MCF 10A (cell line): ENCODE results near the gene LINS1. TPM values are rescaled to one million over a fixed set of nuclear protein-coding genes. Genes with fewer than 3 reads are reported as not detected.

Experiments used
- BruUV-seq: library from RNA; stranded (reverse); fragments of 400-500 nt; replicated peaks from 2 replicates; lab custom pipeline; 2021; lab: Mats Ljungman, UMichigan
- CTCF ChIA-PET: fragments of 300-600 bp; sonication (Branson Sonifier 250); formaldehyde crosslinking; extraction: SDS; loops from one replicate; lab custom pipeline; 2021; ENCODE audit warnings: antibody characterized with exemption, inconsistent platforms; lab: Yijun Ruan, JAX
- POLR2A ChIA-PET: fragments of 300-600, 350-650 bp; sonication (Branson Sonifier 250); formaldehyde crosslinking; extraction: SDS; loops from one replicate; lab custom pipeline; 2020; ENCODE audit warnings: antibody characterized with exemption, inconsistent platforms; lab: Yijun Ruan, JAX
- DNase-seq: peaks from one replicate; pipeline ENCODE4 v3.0.0-alpha.2; 2018; ENCODE audit not compliant: unreplicated experiment
- H3K27ac Mint-ChIP-seq: one replicate; pipeline ENCODE4 v1.8.0; 2022; ENCODE audit warnings: mild to moderate bottlenecking, low read depth, mixed read lengths; ENCODE audit not compliant: unreplicated experiment
- H3K27me3 Mint-ChIP-seq: one replicate; pipeline ENCODE4 v1.8.0; 2022; ENCODE audit warnings: mixed read lengths; ENCODE audit not compliant: insufficient read depth, unreplicated experiment
- H3K36me3 Mint-ChIP-seq: one replicate; pipeline ENCODE4 v1.8.0; 2022; ENCODE audit warnings: mild to moderate bottlenecking, moderate library complexity, mixed read lengths; ENCODE audit not compliant: insufficient read depth, unreplicated experiment
- H3K4me1 Mint-ChIP-seq: one replicate; pipeline ENCODE4 v1.8.0; 2022; ENCODE audit warnings: mixed read lengths; ENCODE audit not compliant: insufficient read depth, unreplicated experiment
- H3K4me3 Mint-ChIP-seq: one replicate; pipeline ENCODE4 v1.8.0; 2022; ENCODE audit warnings: mild to moderate bottlenecking, moderate library complexity, mixed read lengths; ENCODE audit not compliant: unreplicated experiment
- H3K9me3 Mint-ChIP-seq: one replicate; pipeline ENCODE4 v1.8.0; 2022; ENCODE audit warnings: mixed read lengths; ENCODE audit not compliant: unreplicated experiment
- intact Hi-C: fragments of 100-400 bp; cut with micrococcal nuclease; formaldehyde crosslinking; loops from 2 replicates; pipeline ENCODE4 v1.14.1; 2022
- total RNA-seq: library from RNA; stranded (reverse); gene quantifications from 2 replicates; pipeline ENCODE4 v1.2.3, GENCODE V29; 2022
- TF ChIP-seq, protein P1 (sequence below): fragments of 200-600 bp; IDR thresholded peaks from one replicate; pipeline ENCODE4 v1.8.0; 2022; ENCODE audit warnings: antibody characterized with exemption, mild to moderate bottlenecking; ENCODE audit not compliant: unreplicated experiment

LINS1 gene
- total RNA-seq, 1 experiment from 2014 or later, result 15.1 TPM

DNA sequence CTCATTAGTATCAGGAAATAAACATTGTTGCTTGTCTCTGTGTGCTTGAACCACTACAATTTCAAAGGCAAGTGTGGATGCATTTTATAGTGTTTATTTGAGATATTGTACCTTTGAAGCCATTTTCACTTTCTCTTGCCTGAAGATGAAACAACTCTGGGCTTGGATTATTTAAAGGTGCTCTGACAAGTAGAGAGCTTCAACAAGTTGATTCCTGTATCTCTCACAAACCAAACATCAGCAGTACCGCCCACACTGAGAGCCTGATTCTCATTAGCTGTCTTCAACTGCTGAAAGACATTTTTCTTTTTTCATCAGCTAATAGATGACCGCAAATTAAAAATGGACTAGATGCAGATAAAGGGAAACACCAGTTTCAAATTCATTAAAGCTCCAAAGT, 72.4 kb downstream of the LINS1 start:
- Mint-ChIP-seq H3K27me3 (peaks cover 25% of the 10 kb centered on the region), H3K4me1 (no peaks in the 10 kb centered on the region), H3K9me3 (no peaks in the 10 kb centered on the region), H3K4me3 (no peak overlapping the region), H3K36me3 (no peaks in the 10 kb centered on the region), H3K27ac (no peak overlapping the region)
- no peak for DNase-seq
- POLR2A ChIA-PET, result interaction anchor here (1.6 kb wide), 1 partner anchor 12 kb away, joined by 7 read pairs; no protein-coding TSS in a partner anchor
- CTCF ChIA-PET, result interaction anchor here (0.7 to 1.1 kb wide), 2 partner anchors 8 to 179 kb away, joined by 4 read pairs; no protein-coding TSS in a partner anchor
- TF ChIP-seq, protein P1, sequence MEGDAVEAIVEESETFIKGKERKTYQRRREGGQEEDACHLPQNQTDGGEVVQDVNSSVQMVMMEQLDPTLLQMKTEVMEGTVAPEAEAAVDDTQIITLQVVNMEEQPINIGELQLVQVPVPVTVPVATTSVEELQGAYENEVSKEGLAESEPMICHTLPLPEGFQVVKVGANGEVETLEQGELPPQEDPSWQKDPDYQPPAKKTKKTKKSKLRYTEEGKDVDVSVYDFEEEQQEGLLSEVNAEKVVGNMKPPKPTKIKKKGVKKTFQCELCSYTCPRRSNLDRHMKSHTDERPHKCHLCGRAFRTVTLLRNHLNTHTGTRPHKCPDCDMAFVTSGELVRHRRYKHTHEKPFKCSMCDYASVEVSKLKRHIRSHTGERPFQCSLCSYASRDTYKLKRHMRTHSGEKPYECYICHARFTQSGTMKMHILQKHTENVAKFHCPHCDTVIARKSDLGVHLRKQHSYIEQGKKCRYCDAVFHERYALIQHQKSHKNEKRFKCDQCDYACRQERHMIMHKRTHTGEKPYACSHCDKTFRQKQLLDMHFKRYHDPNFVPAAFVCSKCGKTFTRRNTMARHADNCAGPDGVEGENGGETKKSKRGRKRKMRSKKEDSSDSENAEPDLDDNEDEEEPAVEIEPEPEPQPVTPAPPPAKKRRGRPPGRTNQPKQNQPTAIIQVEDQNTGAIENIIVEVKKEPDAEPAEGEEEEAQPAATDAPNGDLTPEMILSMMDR, result no peak
- intact Hi-C loops, result no loop called here
- no TSS peak for BruUV-seq

DNA sequence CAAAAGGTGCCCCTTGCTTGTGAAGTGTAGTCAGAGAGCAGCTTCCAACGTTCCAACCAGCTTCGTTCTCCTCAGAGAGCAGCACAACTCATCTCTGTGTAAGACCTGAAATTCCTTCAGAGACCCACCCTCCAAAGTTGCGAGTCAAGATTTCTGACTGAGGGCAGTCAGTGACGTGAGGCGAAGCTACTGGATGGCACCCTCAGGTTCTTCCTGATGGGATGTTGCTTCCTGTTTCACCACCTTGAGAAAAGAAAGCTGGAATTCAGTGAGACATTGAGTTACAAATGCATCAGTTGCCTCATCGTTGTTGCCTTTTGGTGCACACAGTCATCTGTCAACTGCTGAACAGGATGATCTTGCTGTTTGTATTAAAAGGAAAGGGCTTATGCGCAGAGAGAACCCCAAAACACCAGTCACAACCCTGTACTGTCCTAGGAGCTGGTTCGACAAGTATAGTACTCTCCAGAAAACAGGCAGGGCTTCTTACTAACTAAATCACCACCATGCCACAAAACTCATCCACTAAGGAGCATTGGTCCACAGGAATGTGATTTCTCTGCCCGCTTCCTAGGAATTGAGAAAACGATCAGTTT, 73.1 kb downstream of the LINS1 start, which contains the start of gene CERS3:
TSS of gene CERS3 (minus strand) at position 118 of the 596 bp plus-strand sequence. CDS start 27,101 bp downstream, outside the sequence.
- TF ChIP-seq, protein P1, result no peak
- ChIA-PET CTCF (interaction anchor here (1.1 to 1.9 kb wide), 2 partner anchors 179 to 190 kb away, joined by 4 read pairs; no protein-coding TSS in a partner anchor), POLR2A (interaction anchor here (0.7 to 1.6 kb wide), 2 partner anchors 13 to 1192 kb away, joined by 3 to 7 read pairs; no protein-coding TSS in a partner anchor)
- no peak within 1 kb of the TSS for H3K27ac Mint-ChIP-seq
- no peaks in the 10 kb centered on the region for H3K9me3 Mint-ChIP-seq
- H3K36me3 Mint-ChIP-seq, result no peaks in the 10 kb centered on the region
- H3K4me3 Mint-ChIP-seq, result no peak within 1 kb of the TSS
- DNase-seq, result no peak
- intact Hi-C loops, result no loop called here
- H3K27me3 Mint-ChIP-seq, result peaks cover 25% of the 10 kb centered on the region
- H3K4me1 Mint-ChIP-seq, result no peaks in the 10 kb centered on the region
- BruUV-seq, result no TSS peak

DNA sequence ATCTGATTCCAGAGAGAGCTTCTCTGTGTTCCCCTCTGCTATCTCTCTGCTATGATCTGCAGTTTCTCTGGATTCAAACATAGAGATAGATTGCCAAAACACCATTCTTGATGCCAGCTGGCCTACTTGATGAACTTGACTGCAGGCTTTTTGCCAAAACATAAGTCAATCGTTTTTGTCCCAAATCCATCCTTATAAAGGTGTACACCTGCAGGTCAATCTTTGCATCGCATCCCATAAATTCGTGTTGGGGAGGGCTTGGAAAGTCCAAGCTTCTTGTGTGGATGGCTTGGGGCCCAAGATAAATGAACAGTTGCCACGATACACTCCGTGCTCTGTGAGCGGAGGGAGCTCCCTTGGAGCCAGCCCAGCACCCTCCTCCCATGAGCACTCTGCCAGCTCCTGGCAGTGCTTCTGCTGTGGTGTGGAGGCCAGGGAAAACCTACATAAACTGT, 75.9 kb downstream of the LINS1 start:
- no peak for DNase-seq
- Mint-ChIP-seq H3K27me3 (peaks cover 12% of the 10 kb centered on the region), H3K9me3 (no peaks in the 10 kb centered on the region), H3K4me1 (no peaks in the 10 kb centered on the region), H3K27ac (no peak overlapping the region), H3K36me3 (no peaks in the 10 kb centered on the region), H3K4me3 (no peak overlapping the region)
- ChIA-PET CTCF (interaction anchor here (0.6 to 0.7 kb wide), 2 partner anchors 153 to 1045 kb away, joined by 5 to 8 read pairs; no protein-coding TSS in a partner anchor), POLR2A (interaction anchor here (0.8 kb wide), 1 partner anchor 16 kb away, joined by 3 read pairs; no protein-coding TSS in a partner anchor)
- TF ChIP-seq, protein P1, result no peak
- BruUV-seq, result no TSS peak
- intact Hi-C loops, result no loop called here

DNA sequence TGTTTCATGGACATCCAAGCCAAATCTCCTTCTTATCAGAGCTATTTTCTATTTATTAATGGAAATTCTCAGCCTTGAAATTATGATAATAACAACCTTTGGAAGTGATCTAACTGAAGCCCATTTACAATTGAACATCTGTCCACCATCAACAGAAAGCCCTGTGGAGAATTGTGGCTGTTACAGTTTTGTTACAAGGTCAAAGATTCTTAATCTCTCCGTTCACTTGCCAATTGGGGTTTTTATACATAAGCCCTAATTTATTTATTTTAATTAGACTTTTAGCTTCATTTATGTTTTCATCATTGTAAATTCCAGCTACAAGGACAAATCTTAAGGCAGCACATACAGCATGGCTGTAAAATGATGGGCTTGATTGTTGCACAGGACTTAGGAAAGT, 76.5 kb downstream of the LINS1 start:
- POLR2A ChIA-PET, result no interaction called here
- Mint-ChIP-seq H3K4me1 (no peaks in the 10 kb centered on the region), H3K27ac (no peak overlapping the region), H3K27me3 (peaks cover 6% of the 10 kb centered on the region), H3K9me3 (no peaks in the 10 kb centered on the region), H3K36me3 (no peaks in the 10 kb centered on the region), H3K4me3 (no peak overlapping the region)
- intact Hi-C loops, result no loop called here
- TF ChIP-seq, protein P1, result no peak
- CTCF ChIA-PET, result no interaction called here
- DNase-seq, result no peak
- BruUV-seq, result no TSS peak
